ENCODE results near the gene XXYLT1.

XXYLT1 gene

DNA sequence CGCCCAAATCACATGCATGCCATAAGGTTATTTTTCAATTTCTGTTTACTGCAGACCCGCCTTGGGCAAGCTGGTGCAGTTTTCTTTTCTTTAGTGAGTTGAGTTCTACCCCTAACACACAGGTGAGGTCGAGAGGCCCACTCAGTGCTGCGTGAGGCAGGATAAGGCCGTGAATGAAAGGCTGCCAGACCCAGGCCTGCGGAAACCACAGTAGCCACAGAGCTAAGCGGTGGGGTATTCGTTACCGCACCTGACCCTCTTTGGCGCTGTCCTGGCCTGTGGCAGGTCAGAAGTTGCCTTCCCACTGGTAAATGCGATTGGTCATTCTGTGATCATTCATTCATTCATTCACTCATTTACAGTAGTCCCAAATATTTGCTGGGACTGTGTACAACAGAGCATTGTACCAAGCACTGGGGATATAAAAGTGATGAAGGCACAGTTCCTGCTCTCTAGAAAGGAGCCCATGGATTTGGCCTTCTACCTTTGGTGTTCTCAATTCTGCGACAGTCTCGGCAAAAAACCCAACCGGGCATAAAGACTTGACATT lies 144.8 kb downstream of the XXYLT1 start:
- no peak for DNase-seq

DNA sequence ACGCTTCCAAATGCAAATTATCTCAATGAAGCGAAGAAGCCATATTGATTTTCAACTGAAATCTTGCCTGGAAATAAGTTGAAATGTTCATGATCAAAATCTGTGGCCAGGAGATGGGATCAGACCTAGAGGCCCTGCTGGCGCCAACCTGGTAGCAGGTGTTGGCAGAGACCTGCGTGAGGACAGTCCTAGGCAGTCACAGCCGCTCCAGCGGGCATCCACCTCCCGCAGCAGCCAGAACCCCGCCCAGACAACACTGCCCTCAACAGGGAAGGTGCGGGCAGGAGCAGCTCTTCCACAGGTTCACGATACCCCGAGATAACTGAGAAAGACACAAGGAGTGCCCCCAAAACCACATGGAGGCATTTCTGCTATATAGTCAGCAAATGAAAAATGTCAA lies 145.3 kb downstream of the XXYLT1 start:
- no peak for DNase-seq

DNA sequence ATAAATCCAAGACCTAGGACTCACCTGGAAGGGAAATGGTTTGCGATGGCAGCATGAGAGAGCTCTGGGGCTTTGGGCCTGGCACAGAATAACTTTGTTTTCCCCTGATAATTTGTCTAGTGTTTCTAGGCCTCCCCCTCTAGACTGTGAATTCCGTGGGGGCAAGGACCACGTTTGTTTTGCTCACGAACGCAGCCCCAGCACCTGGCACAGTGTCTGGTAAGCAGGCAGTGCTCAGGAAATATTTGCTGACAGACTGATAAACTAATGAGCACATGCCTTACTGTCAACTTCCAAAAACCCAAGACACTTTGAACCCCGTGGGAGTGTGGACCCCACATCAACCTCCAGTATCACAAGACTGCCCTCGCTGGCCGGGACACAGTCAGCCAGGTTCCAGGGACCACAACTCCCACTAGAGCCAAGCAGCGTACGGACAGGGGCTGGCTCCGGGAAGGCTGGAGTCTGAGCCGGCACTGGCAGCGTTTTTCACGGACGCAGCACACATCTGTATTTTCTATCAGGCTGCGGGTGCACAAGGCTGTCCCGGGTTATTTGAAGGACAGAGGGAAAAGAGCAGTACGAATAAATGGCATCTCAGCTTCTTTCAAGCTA lies 146.5 kb downstream of the XXYLT1 start:
- DNase-seq = no peak

DNA sequence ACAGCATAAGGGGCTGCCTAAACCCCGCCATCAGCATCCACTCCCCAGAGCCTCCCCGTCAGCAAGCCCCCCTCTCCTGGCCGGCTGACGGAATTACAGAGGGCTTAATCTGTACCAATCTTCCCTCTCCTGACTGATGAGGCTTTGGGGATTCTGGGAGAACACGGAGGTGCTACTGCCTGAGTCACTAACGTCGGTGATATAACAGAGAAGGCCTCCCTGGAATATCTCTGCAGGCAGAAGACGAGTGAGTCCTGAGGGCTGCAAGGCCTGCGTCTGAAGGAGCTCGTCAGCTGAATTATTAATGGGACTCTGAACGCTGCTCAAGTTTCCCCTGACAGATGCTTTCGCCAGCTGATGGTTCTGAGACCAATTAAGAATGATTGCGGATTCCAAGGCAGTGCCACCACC lies 147.7 kb downstream of the XXYLT1 start:
- DNase-seq = no peak

DNA sequence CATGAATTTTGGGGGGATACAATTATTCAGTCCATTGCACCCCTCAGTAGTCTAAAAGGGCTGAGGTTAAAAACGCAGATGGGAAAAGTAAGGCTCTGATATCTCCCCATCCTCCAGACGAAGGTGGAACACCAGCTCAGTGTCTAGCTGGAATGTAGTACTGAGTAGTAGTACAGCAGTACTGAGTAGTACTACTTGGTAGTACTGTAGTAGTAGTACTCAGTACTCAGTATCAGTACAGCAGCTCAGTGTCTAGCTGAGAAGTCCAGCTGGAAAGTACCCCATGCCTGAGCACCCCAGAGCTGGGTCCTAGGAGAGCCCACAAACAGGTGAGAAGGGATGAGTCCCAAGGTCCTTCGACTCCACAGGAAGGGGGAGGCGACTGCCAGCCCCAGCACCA lies 148.7 kb downstream of the XXYLT1 start:
- no peak for DNase-seq

DNA sequence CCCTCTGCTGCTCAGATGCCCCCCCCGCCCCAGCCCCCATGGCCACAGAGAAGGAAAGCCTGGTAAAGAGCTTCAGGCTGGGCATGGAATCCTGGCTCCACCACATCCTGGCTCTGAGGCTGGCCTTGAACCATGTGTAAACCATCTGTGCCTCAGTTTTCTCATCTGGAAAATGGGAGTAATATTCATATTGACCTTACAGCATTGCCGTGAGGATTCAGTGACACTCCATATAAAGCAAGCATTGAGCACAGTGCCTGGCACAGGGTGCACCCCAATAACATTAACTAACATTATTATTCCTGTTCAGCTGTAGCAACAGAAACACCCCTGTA lies 150.7 kb downstream of the XXYLT1 start:
- DNase-seq = no peak

DNA sequence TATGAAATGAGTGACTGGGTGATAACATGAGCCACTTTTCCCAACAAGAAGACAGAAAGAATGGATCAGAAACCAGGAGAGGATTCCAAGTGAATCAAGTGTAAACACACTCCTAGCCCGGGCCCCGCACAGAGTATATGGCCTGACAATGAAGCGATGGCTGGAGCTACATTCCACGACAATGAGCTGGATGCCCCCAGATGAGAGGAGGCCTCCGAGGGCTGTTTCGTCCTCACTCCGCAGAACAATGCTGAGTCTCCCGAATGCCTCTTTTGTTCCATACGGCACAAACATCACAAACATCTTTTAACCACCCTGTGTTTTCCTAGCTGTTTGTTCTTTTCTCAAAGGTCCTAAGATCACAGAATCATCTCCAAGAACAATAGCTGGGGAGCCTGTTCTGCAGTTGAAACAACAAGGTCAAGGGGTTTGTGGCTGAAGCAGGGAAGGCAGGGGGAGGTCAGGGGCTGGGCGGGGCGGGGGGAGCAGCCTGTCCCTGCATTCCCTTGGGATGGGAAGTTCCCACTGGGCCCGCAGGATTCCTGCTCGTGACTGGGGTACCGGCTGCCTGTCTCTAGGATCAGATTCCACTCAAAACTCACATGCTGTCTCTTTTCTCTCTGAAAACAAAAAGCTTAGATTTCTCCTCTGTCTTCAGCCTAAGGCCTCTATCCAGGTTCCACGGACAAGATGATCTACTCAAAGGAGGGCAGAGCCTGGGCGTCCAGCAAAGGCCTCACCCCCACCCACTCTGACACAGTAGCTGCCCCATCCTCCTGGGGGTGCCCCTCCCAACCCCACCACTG lies 151.3 kb downstream of the XXYLT1 start:
- no peak for DNase-seq

DNA sequence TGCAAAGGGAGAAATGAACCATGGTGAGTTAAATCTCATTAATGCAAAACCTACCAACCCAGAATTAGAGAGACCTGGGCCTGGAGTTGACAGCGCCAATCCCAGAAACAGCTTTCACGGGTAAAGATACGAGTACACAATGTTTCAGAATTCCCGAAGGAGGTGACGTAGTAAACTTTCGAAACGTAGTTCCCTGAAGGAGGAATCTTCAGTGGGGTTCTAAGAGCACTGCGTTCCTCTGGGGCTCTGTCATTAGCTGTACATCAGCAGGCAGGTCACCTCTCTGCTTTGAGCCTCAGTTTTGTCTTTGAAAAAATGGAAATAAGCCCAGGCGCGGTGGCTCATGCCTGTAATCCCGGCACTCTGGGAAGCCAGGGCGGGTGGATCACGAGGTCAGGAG lies 152.3 kb downstream of the XXYLT1 start:
- DNase-seq = no peak

DNA sequence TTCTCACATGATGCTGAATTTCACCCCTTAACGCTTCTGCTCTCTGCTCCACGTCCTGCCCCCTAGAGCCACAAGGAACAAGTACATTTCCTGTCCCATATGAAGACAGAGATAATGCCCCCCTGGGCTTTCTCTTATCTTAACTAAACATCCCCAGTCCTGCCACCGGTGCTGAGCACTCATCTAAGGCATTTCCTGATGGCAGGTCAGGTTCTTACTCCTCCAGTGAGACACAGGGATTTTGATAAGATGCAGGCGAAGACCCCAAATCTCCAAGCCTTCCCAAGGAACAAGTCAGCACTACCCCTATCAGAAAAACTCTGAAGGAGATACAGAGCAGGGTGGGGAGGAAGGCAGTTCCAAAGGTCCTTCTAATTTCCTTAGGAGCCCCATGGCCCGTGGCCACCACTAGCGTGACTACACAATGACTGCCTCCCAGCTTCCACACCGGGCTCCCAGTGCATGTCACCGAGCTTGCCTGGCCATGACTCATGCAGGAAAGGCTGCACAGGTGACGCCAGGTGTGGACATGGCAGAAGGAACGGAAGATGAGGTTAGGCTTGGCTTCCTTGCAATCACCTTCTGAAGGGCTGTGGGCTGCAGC lies 152.9 kb downstream of the XXYLT1 start:
- no peak for DNase-seq

DNA sequence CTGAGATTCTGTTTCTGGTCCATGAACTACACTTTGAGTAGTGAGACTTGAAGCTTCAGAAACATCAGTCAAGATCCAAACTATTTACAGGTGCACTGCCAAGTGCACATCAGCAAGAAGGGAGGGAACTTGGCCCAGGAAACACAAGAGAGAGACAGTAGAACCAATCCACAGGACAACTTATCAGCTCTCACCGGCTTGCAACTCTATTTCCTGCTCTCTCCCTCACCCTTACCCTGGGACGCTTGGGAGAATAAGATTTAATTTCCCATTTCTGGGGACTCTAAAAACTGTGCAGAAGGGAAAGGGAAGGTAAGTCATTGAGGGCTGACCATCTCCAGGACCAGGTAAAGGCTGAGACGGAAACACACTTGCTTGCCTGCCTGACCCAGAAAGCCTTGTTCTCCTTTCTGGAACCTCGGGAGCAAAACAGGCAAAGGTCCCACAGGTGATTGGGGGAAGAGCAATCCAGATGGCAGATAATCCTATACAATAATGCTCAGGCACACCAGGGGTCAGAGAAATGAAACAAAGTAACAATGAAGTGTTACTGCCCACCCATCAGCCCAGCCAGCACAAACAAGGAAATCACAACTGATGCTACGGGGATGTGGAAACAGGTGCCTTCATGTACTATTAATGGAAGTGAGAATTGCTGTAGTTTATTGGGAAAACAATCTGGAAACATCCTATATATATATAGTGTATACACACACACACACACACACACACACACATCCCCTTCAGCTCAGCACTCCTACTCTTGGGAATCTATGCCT lies 154.4 kb downstream of the XXYLT1 start:
- no peak for DNase-seq

DNA sequence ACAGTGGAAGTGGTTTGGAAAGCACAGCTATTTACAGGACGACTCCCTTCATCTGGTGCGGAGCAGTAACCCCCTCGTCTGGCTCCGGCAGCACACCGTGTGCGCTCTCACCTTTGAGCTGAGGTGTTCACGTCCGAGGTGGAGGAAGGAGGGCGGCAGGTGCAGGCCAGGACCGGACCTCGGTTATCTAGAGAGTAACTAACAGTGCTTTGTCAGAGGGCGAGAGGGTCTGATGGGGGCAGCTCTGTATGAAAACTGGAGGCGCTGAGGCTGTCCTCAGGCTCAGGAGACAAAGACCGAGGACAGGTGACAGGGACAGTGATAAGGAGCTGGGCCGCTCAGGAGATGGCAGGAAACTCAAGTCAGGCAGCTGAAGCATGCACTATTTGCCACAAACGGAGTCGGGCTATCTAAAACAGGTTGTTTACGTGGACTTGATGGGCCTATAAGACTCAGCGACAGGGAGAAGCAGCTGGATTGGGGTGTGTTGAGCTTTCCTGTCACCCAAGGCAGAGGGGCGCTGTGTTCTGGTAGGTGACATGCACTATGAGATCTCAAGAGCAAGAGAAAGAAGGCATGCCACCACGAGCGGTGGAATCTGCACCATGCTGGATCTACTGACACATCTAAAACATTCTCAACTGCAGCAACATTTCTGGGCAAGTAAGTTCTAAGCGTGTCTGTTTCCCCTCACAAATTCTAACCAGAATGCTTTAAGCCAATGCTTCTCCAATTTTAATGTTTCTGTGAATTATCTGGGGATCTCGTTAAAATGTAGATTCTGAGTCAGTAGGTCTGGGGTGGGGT lies 155.2 kb downstream of the XXYLT1 start:
- no peak for DNase-seq

DNA sequence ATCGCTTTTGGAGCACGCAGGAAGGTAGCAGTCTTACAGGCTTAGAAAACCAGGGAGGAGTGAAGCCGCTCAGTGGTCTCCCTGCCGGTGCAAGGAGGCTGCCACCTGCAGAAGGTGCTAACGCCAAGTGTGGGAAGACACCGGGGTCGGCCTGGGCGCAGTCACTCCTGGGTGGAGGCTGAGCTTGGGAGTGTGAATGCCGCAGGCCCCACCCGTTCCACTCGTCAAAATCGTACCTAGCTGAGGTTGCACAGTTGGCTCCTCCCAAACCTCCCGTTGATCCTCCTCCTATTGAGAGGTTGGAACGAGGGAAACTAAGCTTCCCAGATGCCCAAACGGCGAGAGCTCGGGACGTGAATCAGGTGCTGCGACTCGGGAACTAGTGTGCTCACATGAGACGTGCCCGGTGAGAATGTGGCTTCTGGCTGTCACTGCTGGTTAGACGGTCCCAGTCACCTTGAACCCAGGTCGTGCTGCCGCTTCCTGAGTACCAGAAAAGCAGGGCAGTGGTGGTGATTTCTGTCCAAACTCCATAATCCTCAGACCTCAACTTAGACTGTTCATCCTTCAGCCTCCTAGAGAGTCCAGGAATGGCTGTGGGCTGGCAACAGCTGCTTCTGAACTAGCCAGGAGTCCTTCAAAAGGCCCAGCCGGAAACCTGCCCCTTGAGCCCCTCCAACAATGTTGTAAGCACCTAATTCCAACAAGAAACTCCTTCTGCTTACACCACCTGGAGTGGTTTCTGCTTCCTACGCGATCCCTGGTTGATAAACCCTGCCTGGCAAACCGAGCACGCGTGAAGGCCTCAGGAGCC lies 156.0 kb downstream of the XXYLT1 start:
- no peak for DNase-seq

DNA sequence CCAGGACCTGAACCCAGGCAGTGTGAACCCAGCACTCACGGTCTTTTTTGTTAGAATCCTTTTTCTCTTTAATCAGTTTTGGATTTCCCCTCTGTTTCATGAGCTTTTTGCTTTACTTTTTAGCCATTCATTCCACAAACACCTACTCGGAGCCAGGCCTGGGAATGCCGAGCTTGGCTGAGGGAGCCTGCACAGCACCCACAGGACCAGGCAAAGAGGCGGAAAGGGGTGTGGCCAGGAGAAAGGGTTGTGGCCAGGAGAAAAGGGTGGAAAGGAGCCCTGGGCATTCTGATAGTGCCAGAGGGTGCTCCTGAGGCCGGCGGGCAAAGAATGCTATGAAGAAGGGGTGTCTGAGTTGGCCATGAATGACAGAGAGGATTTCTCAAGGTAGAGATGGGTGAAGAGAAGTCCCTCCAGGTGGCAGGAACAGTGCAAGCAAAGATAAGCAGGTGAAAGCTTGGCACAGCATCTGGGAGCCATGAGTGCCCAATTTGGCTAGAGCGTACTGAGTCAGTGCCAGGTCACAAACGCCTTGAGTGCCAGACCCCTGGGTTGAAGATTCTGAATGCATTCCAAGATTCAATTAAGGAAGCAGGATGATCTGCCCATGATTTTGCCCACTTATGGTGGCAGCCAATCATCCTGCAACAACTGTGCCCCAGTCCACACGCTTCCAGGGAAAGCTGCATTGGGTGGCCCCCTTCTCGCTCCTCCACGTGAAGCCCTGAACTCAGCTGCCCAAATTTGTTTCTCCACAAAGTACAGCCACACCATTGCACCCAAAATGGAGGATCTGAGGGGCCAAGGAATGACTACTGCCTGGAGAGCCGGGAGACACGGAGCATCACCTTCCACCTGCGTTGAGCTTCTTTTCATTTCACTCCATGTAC lies 157.2 kb downstream of the XXYLT1 start:
- DNase-seq = no peak

DNA sequence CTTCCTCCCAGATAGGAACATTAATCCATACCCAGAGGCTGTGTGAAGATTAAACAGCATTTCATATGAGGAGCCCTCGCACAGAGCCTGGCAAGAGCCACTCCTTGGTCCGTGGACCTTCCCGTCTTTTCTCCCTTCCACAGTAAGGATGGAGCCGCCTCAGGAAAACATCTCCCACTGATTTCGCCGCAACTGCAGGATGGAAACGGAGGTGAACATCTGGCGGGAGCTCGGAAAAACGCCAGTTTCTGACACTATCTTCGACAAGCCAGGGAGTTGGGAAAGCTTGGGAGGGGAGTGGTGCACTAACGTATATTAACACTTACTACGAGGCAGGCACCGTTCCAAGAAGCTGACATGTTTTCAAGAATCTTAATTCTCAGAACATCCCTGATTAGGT lies 157.9 kb downstream of the XXYLT1 start:
- no peak for DNase-seq

DNA sequence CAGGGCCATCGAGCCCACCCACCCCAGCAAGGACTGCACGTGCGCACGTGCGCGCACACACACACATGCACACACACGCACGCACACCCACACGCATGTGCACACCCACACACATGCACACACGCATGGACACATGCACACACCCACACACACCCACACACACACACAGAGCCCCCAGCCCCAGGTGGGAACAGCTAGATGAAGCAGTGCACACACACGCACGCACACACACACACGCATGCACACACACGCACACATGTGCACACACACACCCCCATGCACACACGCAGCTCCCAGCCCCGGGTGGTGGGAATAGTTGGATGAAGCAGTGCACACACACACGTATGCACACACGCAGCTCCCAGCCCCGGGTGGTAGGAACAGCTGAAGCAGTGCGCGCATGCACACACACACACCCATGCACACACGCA lies 158.6 kb downstream of the XXYLT1 start:
- DNase-seq = no peak

DNA sequence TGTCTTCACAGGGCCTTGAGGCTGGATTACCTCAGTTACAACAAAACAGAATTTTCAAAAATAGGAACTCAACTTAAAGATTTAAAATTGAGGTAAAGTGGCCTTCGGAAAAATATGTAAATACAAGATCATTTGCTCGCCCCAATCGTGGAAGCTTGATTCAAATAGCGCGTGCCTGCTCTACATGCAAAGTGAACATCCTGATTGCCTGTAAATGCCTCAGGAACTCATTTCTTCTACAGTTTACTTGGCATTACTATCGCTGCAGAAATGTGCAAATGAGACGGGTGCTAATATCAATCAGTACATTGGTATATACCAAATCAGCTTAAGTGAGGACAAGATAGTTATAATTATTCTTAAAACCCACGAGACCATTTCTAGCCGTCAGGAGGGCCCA lies 159.2 kb downstream of the XXYLT1 start:
- DNase-seq = no peak

DNA sequence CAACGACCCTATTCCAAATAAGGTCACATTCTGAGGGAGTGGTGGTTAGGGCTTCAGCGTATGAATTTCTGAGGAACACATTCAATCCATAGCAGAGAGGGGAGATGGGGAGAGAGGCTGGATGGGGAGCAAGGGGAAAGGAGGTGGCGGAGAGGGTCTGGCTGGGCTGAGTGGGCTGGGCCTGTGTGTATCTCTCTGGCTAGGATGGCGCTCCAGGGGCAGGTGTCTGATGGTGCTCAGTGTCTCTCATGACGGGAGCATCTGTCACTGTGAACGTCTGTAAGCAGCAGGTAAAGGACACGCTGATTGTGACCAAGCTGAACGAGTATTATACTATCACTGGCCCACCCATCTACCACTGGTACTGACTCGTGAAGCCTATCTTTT lies 159.6 kb downstream of the XXYLT1 start:
- DNase-seq = no peak

DNA sequence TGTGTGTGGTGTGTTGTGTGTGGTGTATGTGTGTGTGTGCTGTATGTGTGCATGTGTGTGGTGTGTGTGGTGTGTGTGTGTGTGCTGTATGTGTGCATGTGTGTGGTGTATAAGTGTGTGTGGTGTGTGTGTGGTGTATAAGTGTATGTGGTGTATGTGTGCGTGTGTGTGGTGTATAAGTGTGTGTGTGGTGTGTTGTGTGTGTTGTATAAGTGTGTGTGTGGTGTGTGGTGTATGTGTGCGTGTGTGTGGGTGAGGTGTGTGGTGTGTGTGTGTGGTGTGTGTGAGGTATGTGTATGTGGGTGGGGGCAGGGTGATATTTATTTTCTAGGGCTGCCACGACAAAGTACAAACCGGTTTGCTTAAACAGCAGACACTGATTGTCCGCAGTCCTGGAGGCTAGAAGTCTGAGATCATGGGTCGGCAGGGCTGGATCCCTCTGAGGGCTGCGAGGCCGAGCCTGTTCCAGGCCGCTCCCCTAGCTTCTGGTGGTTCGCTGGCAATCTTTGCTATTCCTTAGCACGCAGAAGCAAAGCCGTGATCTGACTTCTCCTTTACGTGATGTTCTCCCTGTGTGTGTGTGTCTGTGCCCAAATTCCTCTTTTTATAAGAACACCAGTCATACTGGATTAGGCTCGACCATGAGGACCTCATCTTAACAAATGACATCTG lies 160.2 kb downstream of the XXYLT1 start:
- no peak for DNase-seq

DNA sequence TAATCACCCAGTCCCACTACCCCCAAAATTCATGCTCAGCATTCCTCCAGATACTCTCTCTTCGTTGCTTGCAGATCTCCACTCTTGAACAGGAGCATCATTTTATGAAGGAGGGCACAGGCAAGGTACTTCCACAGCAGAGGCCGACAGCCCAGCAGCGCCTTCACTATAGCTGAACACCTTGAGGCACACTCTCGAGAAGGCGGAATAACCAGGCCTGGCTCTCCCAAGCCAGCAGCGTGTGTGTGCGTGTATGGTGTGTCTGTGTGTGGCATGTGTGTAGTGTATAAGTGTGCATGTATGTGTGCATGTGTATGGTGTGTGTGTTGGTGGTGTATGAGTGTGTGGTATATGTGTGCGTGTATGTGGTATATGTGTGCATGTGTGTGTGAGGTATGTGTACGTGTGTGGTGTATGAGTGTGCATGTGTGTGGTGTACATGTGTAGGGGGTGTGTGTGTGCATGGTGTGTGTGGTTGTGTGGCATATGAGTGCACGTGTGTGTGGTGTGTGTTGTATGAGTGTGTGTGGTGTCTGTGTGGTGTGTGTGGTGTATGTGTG lies 161.8 kb downstream of the XXYLT1 start:
- no peak for DNase-seq

DNA sequence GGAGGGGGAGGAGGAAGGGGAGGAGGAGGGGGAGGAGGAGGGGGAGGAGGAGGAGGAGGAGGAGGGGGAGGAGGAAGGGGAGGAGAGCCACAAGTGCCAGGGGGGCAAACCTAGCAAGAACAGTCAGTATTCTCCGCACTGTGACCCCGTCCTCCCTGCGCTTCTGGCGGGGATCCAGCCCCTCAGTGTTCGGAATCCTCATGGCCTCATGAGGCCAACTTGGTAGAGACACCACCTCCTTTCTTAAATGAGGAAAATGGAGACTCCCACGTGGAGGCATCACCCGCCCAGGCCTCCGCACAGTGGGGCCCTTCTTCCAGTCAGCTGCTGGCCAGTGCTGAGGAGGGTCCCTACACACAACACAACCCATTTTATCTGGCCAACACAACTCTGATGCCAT lies 163.4 kb downstream of the XXYLT1 start:
- DNase-seq = no peak
